ENCODE measurements around the gene KRT14.
"Not testable (repeated sequence)": the region's sequence is repeated elsewhere in the genome, so short reads cannot be mapped to it uniquely, and the experiment has no call there.

Gene KRT14

DNA sequence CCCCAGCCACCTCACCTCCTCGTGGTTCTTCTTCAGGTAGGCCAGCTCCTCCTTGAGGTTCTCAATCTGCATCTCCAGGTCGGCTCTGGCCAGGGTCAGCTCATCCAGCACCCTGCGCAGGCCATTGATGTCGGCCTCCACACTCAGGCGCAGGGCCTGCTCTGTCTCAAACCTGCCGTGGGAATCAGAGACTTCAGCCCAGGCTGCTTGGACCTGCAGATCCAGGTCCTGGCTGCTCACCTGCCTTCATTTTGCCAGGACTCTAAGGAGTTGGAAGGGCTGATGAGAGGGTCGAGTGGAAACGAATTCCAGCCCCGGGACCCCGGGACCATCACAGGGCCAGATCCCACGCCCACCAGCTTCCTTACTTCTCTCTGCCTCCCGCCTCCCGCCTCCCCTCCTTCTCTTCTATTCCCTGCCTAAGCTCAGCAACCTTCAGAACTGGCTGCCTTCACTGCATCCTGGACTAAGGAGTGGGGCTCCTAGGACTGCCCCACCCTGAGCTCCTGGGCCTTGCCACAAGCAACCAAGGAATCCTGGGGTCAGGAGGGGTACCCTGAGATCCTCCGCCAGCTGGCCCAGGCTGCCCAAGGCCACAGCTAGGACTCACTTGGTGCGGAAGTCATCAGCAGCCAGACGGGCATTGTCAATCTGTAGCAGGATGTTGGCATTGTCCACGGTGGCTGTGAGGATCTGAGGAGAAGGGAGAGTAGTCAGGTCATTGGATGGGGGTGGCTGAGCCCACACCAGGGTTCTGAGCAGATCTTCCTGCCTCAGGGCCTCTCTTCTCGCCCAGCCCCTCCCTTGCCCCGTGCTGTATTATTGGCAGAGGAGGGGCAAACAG, 35.9 kb upstream of the KRT14 start:
- not testable (repeated sequence) for DNase-seq

DNA sequence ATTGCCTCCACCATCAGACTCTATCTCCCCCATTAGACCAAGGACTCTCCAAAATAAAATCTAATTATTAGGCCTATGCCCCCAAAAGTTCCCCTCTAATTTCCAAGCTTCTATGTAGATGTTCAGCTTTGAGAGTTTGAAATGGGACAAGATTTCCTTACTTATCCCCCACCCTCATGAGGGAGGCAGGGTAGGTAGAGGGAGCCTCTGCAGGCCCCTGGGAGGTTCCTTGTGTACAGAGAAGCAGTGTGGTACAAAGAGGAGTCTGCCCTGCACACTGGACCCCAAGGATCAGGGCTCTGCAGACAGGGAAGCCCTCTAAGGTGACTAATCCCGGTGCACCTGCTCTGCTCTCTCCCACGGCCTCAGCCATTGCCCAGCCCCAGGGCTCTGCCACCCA, 35.2 kb upstream of the KRT14 start:
- DNase-seq, result no peak

DNA sequence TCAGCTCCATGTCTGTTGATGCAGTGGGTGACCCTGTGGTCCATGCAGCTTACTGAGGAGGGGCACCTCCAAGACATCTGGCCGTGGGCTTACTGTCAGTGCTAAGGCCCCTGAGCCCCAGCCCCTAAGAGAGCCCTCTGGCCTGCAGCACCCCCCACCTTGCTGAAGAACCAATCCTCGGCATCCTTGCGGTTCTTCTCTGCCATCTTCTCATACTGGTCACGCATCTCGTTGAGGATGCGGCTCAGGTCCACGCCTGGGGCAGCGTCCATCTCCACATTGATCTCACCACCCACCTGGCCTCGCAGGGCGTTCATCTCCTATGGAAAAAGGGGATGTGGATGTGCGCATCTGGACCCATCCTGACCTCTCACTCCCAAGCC, 34.7 kb upstream of the KRT14 start:
- not testable (repeated sequence) for DNase-seq

DNA sequence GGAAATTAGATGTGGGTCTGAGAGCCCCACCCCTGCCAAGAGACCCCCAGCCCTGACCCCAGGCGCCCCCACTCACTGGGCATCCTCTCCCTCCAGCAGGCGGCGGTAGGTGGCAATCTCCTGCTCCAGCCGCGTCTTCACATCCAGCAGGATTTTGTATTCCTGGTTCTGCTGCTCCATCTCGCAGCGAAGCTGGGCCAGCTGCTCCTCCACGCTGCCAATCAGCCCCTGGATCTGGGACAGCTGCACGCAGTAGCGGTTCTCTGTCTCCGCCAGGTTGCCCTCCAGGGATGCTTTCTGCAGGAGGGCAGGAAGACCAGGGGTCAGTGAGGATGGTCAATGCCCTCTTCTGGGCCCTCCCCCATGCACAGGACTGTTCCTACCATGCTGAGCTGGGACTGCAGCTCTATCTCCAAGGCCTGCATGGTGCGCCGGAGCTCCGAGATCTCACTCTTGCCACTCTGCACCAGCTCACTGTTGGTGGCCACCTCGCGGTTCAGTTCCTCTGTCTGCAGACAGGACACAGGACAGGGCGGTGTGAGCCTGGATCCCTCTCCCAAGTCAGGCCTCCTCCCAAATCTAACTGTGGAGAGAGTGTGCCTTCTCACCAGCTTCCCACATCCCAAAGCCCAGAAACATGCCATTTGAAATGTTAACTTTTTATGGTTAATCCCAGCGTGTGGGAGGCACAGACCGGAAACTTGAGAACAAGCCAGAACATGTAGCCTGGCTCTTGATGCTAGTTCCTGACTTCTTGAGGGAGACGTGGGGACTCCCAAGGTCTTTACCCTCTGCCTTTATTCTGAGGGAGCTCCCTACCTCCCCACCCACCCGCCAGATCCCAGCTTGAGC, 34.1 kb upstream of the KRT14 start:
- no peak for DNase-seq

DNA sequence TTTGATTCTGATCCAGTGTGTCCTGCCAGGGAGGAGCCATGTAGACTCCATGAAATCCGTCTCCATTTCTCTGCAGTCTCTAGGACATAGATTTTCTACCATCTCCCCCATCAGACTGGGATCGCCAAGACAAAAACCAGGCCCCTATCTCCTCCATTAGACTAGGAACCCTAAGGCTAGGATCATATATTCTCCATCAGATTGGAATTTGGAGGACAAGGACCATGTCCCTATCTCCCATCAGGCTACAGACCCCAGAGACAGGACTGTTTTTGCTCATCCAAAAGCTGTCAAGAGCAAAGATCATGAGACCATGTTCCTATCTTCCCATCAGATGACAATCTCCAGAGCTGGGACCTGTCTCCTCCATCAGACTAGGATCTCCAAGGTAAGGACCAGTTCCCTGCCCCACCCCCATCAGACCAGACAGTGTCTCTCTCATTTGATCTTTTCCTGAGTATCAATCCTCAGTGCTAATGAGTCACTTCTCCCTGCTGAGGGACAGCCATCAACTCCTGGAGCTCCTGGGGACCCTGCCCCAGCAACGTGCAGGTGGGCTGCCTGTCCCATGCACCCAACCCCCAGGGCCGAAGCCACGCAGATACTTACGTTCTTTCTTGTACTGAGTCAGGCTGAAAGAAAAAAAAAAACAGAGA, 33.4 kb upstream of the KRT14 start:
- DNase-seq, result not testable (repeated sequence)

DNA sequence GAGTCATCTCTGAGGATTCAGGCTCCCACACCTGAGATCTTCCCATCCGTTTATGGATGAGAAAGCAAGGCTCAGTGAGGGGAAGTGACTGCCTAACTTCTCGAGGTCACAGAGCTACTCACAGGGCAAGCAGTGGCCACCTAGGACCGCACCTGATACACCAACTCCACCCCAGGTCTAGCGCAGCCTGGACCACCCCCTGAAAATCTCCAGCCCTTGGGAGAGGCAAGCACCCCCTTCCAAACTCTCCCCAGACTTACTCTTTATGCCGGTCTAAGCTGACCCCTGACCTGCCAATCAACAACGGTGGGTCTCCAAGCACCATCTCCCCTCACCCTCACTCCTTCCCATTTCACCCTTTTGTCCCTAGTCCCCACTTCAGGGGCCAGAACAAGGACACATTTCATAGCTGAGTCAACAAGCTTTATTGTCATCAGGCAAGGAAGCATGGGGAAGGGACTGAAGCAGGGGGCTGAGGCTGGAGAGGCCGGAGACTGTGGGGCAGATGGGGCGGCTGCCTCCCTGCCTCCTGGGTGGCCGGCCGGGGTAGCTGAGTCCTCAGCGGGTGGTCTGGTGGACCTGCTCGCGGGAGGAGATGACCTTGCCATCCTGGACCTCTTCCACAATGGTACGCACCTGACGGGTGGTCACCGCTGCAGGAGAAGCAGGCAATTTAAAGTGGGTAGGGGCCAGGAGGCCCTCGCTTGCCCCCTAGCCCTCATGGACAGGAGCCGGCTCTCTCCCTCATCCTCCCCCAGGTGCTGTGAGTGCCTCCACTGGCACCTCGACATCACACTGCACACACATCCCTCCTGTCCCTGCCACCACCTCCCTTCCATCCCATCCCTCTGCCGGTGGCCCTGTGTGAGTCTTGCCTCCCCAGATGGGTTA, 32.6 kb upstream of the KRT14 start:
- no peak for DNase-seq

DNA sequence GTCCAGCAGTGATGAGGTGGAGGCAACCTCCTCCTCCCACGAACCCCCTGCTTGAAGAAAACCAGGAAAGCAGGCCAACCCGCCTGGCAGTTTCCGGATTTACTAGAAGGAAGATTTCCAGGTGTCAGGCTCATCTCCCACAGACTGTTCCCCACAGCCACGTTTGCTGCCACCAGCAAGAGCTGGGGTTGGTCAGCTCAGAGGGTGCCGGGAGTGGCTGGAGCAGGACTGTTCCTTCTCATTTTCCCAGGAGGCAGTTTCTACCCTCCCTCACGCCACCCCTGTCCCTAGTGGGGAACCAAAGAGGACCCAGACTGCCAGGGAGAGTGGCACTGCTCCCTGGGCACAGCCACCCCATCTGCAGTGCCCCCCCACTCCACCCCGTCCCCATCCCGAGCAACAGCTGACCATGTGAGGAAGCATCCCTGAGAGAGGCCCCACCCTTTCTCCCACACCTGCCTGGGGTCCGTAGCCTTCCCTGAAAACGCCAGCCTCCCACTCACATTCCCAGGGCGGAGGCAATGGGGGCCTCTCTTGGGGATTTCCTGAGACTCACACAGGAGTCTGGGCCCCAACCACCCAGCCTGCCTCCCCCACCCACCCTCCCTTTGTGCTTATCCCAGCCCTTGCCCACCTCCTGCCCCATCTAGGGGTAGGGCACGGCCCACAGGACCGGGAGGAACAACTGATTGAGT, 31.8 kb upstream of the KRT14 start:
- DNase-seq, result no peak

DNA sequence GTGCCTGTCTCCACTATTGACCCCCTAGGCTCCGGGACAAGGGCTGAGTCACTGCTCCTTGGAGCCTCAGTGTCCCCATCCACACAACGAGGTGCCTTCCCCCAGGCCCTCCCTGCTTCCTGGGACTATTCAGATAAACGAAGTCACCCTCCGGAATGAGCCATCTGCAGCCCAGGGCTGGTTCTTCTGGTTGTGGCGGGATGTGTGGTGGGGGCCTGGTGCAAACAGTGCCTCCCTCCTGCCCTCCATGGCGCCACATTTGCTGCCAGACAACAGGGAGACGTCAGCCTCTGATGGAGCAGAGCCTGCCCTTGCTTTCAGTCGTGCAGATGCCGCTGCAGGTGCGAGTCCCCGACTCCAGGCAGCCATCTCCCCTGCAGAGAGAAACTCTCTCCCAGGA, 31.0 kb upstream of the KRT14 start:
- no peak for DNase-seq

DNA sequence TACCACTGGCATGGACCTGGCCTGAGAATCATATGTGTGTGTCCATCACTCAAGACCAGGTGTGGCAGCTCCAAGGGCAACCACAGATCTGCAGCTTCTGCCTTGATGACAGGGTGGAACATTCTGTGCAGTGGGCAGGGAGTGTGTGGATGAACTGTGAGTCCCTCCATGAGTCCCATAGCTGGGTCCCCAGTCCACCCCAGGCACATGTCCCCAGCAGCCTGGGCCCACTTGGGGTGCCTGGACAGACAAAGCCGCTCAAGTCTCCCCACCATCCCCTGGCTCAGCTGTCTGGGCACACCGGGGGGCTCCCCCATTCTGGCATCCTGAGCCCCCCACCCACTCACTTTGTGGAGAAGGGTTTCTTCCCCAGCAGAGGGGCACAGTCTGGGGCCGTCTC, 30.4 kb upstream of the KRT14 start:
- DNase-seq, result no peak

DNA sequence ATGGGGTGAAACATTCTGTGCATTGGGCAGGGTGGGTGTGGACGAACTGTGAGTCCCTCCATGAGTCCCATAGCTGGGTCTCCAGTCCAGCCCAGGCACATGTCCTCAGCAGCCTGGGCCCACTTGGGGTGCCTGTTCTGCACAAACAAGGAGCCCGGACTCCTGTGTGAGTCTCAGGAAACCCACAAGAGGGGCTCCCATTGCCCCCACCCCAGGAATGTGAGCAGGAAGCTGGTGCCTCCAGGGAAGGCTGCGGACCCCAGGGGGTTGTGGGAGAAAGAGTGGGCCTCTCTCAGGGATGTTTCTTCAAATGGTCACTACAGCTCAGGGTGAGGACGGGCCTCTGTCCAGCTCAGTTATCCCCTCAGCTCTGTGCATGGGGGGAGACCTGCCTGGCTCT, 29.8 kb upstream of the KRT14 start:
- not testable (repeated sequence) for DNase-seq

DNA sequence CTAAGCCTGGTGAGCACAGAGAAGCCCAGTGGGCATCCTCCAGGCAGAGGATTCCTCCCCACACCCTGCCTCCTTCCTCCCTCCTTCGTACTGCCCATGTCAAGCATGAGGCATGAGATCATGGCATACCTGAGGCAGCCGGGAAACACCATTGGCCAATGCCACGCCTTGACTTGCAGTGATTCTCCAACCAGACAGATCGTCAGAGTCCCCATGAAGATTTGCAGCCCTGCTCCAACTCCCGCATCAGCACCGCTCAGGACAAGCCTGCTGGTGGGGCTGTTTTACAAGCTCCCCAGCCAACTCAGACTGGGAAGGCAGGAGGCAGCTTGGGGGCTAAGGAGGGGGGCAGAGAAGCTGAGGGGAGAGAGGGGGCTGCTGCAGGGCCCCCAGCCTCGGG, 28.8 kb upstream of the KRT14 start:
- no peak for DNase-seq

DNA sequence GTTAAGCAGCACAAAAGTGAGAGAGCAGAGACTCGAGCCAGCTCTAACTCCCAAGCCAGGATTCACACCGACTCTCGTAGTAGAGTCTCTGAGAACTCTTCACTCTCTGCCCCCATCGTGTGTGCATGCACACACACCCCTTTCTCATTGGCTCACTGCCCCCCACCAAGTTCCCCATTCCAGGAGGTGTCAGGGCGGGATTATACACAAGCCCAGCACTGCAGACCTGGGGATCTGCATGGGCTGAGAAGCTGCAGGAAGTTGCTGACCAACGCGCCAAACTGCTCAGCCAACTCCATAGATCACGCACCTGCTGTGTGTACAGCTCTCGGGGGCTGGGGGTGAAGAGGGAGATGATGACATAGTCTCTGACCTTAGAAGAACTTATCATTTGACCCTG, 28.1 kb upstream of the KRT14 start:
- DNase-seq, result not testable (repeated sequence)

DNA sequence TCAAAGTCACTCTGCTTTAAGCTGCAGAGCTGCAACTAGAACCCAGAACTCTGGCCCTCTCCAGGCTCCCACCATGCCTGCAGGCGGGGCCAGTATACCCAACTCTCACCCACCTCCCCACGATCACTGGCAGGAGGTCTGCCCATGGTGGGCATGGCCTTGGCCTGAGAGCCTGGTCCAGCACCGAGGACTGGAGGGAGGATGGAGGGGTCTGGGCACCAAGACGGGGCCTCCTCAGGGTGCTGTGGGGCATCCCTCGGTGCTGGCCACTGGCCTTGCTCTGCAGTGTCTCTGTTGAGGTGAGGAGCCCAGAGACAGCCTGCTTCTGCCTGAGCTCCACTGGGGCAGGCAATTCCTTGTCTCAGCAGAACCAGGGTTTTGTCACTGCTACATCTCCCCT, 27.4 kb upstream of the KRT14 start:
- DNase-seq, result no peak

DNA sequence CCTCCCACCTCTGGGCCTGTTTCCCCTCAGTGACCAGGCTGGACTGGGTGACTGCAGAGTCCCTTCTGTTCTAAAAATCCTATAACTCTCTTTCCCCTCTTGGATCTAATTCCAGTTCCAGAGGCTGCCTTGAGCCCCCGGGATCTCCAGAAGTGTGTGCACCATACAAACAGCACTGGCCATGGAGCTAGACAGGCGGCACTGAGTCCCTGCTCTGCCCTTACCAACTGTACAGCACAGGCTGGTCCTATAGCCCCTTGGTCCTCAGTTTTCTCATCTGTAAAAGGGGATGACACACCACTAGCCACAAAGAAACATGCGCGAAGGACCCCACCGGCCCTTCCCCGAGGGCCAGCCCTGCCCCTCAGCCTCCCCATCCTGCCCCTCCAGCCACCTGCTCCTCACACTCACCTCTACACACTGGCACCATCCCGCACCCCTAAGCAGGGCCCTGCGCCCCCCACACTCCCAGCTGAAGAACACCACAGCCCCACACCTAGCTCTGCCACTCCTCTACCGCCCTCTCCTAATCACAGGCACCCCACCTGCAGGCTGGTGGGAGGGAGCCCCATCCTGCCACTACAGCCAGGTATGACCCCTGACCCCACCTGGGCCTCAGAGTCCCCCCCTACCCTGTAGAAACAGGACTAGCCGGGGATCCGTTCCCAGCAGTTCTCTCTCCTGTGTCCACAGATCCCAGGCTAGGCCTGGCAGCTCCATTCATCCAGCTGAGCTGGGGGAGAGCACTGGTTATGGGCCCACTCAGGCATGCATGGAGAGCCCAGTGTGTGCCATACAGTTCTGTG, 26.8 kb upstream of the KRT14 start:
- DNase-seq, result no peak

DNA sequence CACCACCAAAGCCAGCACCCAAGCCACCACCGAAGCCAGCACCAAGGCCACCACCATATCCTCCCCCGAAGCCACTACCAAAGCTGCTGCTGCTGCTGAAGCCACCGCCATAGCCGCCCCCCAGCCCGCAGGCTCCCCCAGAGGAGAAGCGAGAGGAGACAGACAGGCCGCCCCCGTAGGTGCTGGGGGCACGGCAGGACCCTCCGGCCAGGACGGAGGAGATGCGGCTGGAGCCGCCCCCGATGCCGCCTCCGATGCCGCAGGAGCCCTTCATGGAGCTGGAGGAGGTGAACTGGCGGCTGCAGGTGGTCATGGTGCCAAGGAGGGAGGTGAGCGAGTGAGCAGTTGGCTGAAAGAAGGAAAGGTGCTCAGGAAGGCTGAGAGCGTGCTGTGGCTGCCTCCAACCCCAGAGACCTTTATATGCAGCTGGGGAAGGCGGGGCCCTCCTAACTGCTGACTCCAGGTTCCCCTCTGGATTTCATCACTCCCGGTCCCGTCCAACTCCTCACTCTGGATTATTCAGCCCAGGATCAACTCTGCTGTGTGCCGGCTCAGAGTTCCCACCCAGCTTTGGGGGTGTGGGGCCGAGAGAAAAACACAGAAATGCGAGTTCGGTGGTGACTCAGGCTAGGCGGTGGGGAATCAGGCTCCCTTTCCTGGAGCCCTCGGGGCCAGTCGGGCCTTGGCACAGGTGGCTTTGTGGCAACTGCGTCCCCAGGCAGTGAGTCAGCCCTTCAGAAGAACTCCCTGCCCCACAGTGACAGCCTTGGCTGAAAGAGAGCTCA, 25.9 kb upstream of the KRT14 start, which contains the start of gene KRT16:
KRT16 (minus strand) TSS at position 392 of the 785 bp plus-strand sequence; CDS start at position 313, 79 bp downstream.
- DNase-seq, result not testable (repeated sequence)

DNA sequence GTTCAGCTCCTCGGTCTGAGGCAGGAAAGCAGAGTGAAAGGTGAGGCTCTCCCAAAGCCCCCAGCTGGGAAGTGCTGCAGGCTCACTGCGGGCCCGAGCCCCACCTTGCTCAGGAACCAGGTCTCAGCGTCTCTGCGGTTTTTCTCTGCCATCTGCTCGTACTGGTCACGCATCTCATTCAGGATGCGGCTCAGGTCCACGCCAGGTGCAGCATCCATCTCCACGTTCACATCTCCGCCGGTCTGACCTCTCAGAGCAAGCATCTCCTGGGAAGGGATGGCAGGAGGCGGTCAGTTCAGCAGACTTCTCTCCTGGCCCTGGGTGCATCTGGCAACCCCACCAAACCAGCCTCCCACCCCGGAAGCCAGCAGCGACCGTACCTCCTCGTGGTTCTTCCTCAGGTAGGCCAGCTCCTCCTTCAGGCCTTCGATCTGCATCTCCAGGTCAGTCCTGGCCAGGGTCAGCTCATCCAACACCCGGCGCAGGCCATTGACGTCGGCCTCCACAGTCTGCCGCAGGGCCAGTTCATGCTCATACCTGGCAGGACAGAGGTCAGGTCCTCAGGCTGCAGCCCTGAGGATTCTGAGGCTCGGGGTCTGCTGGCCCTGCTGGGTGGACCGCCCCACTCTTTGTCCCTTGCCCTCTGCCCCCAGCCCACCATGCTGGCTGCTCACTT, 24.4 kb upstream of the KRT14 start:
- no peak for DNase-seq

DNA sequence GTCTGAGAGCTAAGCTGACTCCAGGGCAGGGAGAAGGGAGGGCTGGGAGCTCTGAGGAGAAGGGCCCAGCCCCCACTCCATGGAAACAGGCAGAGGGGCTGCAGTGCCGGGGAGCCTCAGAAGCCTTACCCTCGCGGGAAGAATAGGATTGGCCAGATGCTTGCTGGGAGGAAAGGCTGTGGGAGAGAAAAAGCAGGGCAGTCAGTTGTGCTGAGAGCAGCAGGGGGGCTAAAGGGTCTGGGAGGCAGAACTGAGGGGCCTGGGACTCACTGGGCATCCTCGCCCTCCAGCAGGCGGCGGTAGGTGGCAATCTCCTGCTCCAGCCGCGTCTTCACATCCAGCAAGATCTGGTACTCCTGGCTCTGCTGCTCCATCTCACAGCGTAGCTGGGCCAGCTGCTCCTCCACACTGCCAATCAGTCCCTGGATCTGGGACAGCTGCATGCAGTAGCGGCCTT, 23.4 kb upstream of the KRT14 start:
- not testable (repeated sequence) for DNase-seq

DNA sequence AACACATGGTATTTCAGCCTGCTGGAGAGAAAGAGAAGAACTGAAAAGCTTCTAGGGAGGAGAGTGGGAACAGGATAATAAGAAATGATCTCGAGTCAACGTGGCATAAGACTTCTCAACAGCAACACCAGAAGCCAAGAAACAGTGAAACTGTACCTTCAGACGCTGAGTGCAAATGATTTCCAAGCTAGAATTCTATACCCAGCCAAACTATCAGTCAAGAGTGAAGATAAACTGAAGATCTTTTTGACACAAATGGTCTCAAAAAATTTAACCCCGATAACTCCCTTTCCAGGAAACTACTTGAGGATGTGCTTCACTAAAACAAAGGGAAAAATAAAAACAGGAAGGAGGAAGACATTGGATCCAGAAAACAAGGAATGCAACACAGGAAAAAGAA, 20.2 kb upstream of the KRT14 start:
- DNase-seq, result not testable (repeated sequence)

DNA sequence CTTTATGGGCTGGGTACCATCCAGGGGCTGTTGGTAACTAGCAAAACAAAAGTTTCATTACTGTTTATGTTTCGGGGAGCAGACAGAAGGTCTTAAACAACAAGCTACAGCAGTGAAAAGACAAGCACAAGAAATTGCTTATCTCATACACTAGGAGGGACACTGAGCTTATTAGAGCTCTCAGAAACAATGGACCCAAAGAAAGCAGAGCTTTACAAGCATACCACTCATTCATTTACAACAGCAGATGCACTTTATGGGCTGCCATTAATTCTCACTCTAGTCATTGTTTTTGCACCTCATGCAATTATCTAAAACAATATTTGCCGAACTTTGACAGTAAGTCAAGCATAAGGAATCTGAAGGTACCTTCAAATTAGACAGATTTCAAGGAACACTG, 15.8 kb upstream of the KRT14 start:
- no peak for DNase-seq
